Heart left ventricle (tissue), 13 donors: Measurements from ENCODE around the gene TMEM170B.

Experiments
- CTCF ChIP-seq, 12 donors: fragments of 200-600 bp; sonication (generic) in 4 of 12; IDR thresholded peaks; one replicate each; pipeline versions ENCODE4 v1.5.0 to v1.8.0; 2018 to 2022; ENCODE audit warnings: antibody characterized with exemption in 12 of 12, mild to moderate bottlenecking in 5 of 12
- POLR2A ChIP-seq, 2 donors: fragments of 450-650 bp; IDR thresholded peaks; one replicate each; pipeline ENCODE4 v1.6.1; 2017; ENCODE audit warnings: antibody characterized with exemption in 2 of 2, mild to moderate bottlenecking in 2 of 2, moderate library complexity in 2 of 2
- donor health status: ischemic (EF 13 %, LVEDD 7.1; RV severe dilation, severe dysfunction).
- donor health status: DM: no; HTN: yes; CAD: no.
- donor health status: DM: no; HTN: no; CAD: no.
- donor health status: ischemic (EF 25% LVEDD 6.9; RV normal size, moderate dysfunction).
- donor health status: ischemic (EF 25% LVEDD 5.7; RV mildly dilated, moderate dysfunction).
- donor health status: ischemic (EF 35%, LVEDD 5.7; RV mildly dilated, moderate dysfunction).
- donor health status: nonischemic (EF 11% LVEDD 7.7; RV severe dilation, severe dysfunction).
- donor health status: DM: yes; HTN: yes; CAD: no.
- donor health status: PGD.
- donor health status: ischemic (EF 29% LVEDD 5.4; RV normal size, mild dysfunction).
- donor health status: nonischemic (EF 23%, LVEDD 6.1; RV moderate dilation, normal function).

- TF ChIP-seq CTCF (IDR thresholded peaks at IDR 0.05): no peak
- TF ChIP-seq POLR2A (IDR thresholded peaks at IDR 0.05): no peak
Measured at GRCh38 chr6:11542863-11543262, 5.3 kb downstream of the TMEM170B start.
